WTC11 (cell line): ENCODE data around the gene AEBP2. TPM values are rescaled to one million over a fixed set of nuclear protein-coding genes. Genes with fewer than 3 reads are reported as not detected.

ENCODE experiments used
- ATAC-seq: fragments of 200-7000 bp; cut with Tn5 transposase; 2 replicates; pipeline ENCODE4 v1.10.0; 2021; ENCODE audit warnings: mild to moderate bottlenecking, moderate library complexity
- CTCF ChIA-PET: fragments of 300-600 bp; sonication (Branson Sonifier 250); formaldehyde crosslinking; loops from one replicate; lab custom pipeline; 2021; ENCODE audit warnings: antibody characterized with exemption; lab: Charles Lee
- POLR2A ChIA-PET: fragments of 350-600 bp; sonication (Branson Sonifier 250); formaldehyde crosslinking; loops from one replicate; lab custom pipeline; 2021; ENCODE audit warnings: antibody characterized with exemption; lab: Charles Lee
- DNase-seq: peaks from one replicate; pipeline ENCODE4 v3.0.0; 2021; ENCODE audit warnings: low spot score
- H3K27ac Mint-ChIP-seq: 2 replicates; pipeline ENCODE4 v1.8.0; 2021; ENCODE audit warnings: mixed read lengths
- H3K27me3 Mint-ChIP-seq: 2 replicates; pipeline ENCODE4 v1.8.0; 2021; ENCODE audit warnings: low read depth, mild to moderate bottlenecking, moderate library complexity, mixed read lengths
- H3K36me3 Mint-ChIP-seq: 2 replicates; pipeline ENCODE4 v1.8.0; 2021; ENCODE audit warnings: mixed read lengths
- H3K4me1 Mint-ChIP-seq: 2 replicates; pipeline ENCODE4 v1.8.0; 2022; ENCODE audit warnings: mixed read lengths
- H3K4me3 Mint-ChIP-seq: 2 replicates; pipeline ENCODE4 v1.8.0; 2021; ENCODE audit warnings: mild to moderate bottlenecking, moderate library complexity, mixed read lengths
- H3K9me3 Mint-ChIP-seq: 2 replicates; pipeline ENCODE4 v1.8.0; 2021; ENCODE audit warnings: mixed read lengths
- ATF1 ChIP-seq: sonication (generic); formaldehyde crosslinking; IDR thresholded peaks from 2 replicates; pipeline ENCODE4 v1.8.1; 2023; ENCODE audit warnings: mild to moderate bottlenecking, moderate library complexity, missing genetic modification reagents
- CBFB ChIP-seq: sonication (generic); formaldehyde crosslinking; IDR thresholded peaks from 2 replicates; pipeline ENCODE4 v1.8.1; 2022; ENCODE audit warnings: mild to moderate bottlenecking, low read depth, missing genetic modification reagents
- ELF4 ChIP-seq: sonication (generic); formaldehyde crosslinking; IDR thresholded peaks from 2 replicates; pipeline ENCODE4 v1.8.1; 2022; ENCODE audit warnings: low read depth, mild to moderate bottlenecking, moderate library complexity, missing genetic modification reagents
- GTF2I ChIP-seq: fragments of 250-450 bp; sonication (Bioruptor Pico); conservative IDR thresholded peaks from 2 replicates; pipeline ENCODE4 v1.4.0; 2021; ENCODE audit warnings: mild to moderate bottlenecking
- HMGA2 ChIP-seq: fragments of 250-450 bp; sonication (Bioruptor Pico); IDR thresholded peaks from 2 replicates; pipeline ENCODE4 v1.4.0; 2021; ENCODE audit warnings: mild to moderate bottlenecking, moderate library complexity
- IRF2 ChIP-seq: sonication (generic); formaldehyde crosslinking; IDR thresholded peaks from 2 replicates; pipeline ENCODE4 v1.8.0; 2022; ENCODE audit warnings: low read depth, missing genetic modification reagents, borderline replicate concordance
- JAZF1 ChIP-seq: fragments of 250-450 bp; sonication (Bioruptor Pico); IDR thresholded peaks from 2 replicates; pipeline ENCODE4 v1.9.0; 2021; ENCODE audit warnings: moderate library complexity, mild to moderate bottlenecking, inconsistent platforms
- NFE2L1 ChIP-seq: sonication (generic); formaldehyde crosslinking; IDR thresholded peaks from 2 replicates; pipeline ENCODE4 v1.8.1; 2023; ENCODE audit warnings: missing genetic modification reagents
- OVOL2 ChIP-seq: fragments of 250-450 bp; sonication (Bioruptor Pico); IDR thresholded peaks from 2 replicates; pipeline ENCODE4 v1.9.0; 2021; ENCODE audit warnings: mild to moderate bottlenecking, borderline replicate concordance
- RELA ChIP-seq: sonication (generic); formaldehyde crosslinking; IDR thresholded peaks from 2 replicates; pipeline ENCODE4 v1.8.1; 2022; ENCODE audit warnings: missing genetic modification reagents, mild to moderate bottlenecking, borderline replicate concordance
- SOX15 ChIP-seq: fragments of 250-450 bp; sonication (Bioruptor Pico); IDR thresholded peaks from 2 replicates; pipeline ENCODE4 v1.9.0; 2021; ENCODE audit warnings: mild to moderate bottlenecking
- TCF7 ChIP-seq: sonication (generic); formaldehyde crosslinking; IDR thresholded peaks from 2 replicates; pipeline ENCODE4 v1.8.0; 2022; ENCODE audit warnings: mild to moderate bottlenecking, low read depth, missing genetic modification reagents, moderate library complexity
- TEAD1 ChIP-seq: sonication (generic); formaldehyde crosslinking; IDR thresholded peaks from 2 replicates; pipeline ENCODE4 v1.8.0; 2022; ENCODE audit warnings: mild to moderate bottlenecking, missing genetic modification reagents
- USF2 ChIP-seq: sonication (generic); formaldehyde crosslinking; IDR thresholded peaks from 2 replicates; pipeline ENCODE4 v1.8.1; 2023; ENCODE audit warnings: mild to moderate bottlenecking, missing genetic modification reagents, moderate library complexity
- ZNF138 ChIP-seq: sonication (generic); formaldehyde crosslinking; conservative IDR thresholded peaks from 2 replicates; pipeline ENCODE4 v1.8.1; 2022; ENCODE audit warnings: mild to moderate bottlenecking, moderate library complexity, missing genetic modification reagents
- ZNF416 ChIP-seq: fragments of 250-450 bp; sonication (Bioruptor Pico); IDR thresholded peaks from 2 replicates; pipeline ENCODE4 v1.9.0; 2021; ENCODE audit warnings: mild to moderate bottlenecking, inconsistent platforms
- total RNA-seq: library from RNA; stranded (reverse); gene quantifications from 3 replicates; pipeline ENCODE4 v1.2.3, GENCODE V29; 2021
- TF ChIP-seq, protein P1 (sequence below): sonication (generic); formaldehyde crosslinking; IDR thresholded peaks from 2 replicates; pipeline ENCODE4 v1.8.1; 2022; ENCODE audit warnings: mild to moderate bottlenecking, moderate library complexity, missing genetic modification reagents
- TF ChIP-seq, protein P2 (sequence below): sonication (generic); formaldehyde crosslinking; IDR thresholded peaks from 2 replicates; pipeline ENCODE4 v1.8.1; 2022; ENCODE audit warnings: low read depth, mild to moderate bottlenecking, moderate library complexity, missing genetic modification reagents, borderline replicate concordance
- TF ChIP-seq, protein P3 (sequence below): sonication (generic); formaldehyde crosslinking; IDR thresholded peaks from 2 replicates; pipeline ENCODE4 v1.8.0; 2022; ENCODE audit warnings: mild to moderate bottlenecking, missing genetic modification reagents

The AEBP2 gene
- total RNA-seq, 1 experiment from 2014 or later = 65.9 TPM

- Mint-ChIP-seq H3K27me3 (no peaks in the 10 kb centered on the region), H3K27ac (0 out of 2 replicates have a peak overlapping the region, but pooled peaks have one; percentile 18), H3K4me3 (no peak overlapping the region), H3K36me3 (no peaks in the 10 kb centered on the region), H3K4me1 (peaks cover 18% of the 10 kb centered on the region), H3K9me3 (no peaks in the 10 kb centered on the region)
- ATAC-seq = no peak
- POLR2A ChIA-PET = no interaction called here
- no peak for DNase-seq
- CTCF ChIA-PET = interaction anchor here (0.9 to 1.4 kb wide), 2 partner anchors 29 to 30 kb away, joined by 3 read pairs; no protein-coding TSS in a partner anchor
- no peak for TF ChIP-seq ELF4
Observed at GRCh38 chr12:19546027-19546426, 106.7 kb downstream of the AEBP2 start.

DNA sequence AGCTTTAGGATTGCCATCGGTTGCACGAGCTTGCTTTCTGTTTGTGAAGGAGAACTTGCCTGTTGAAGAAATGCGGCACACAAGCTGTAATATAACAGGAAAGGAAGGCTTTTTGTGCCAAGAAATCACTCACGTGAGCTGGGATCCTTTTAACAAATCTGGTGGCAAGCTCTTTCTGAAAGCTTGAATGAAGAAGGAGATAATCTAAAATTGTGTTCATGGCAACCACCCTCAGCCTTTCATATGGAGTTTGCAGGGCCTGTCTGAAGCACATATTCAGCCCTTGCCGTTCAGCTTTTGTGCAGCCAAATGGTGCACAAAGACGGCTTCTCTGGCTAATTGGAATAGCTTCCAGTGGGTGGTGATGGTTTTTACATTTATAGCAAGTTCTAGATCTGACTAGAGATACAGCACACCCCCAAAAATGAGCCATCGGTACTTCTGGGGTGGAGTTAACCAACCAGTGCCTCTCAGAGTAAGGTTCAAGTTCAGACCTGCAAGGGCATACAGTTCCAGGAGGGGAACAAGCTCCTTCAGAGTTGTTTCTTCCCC is 107.4 kb downstream of the AEBP2 start:
- H3K27ac Mint-ChIP-seq = peak overlapping the region; percentile 33
- DNase-seq = no peak
- TF ChIP-seq HMGA2 (CRISPR knock-in tag) = no peak
- peak; percentile 36 for ATAC-seq
- H3K36me3 Mint-ChIP-seq = no peaks in the 10 kb centered on the region
- ChIA-PET POLR2A (no interaction called here), CTCF (interaction anchor here (0.9 to 1.4 kb wide), 3 partner anchors 27 to 29 kb away, joined by 3 read pairs; no protein-coding TSS in a partner anchor)
- H3K9me3 Mint-ChIP-seq = no peaks in the 10 kb centered on the region
- no peaks in the 10 kb centered on the region for H3K27me3 Mint-ChIP-seq
- H3K4me1 Mint-ChIP-seq = peaks cover 18% of the 10 kb centered on the region
- H3K4me3 Mint-ChIP-seq = no peak overlapping the region

DNA sequence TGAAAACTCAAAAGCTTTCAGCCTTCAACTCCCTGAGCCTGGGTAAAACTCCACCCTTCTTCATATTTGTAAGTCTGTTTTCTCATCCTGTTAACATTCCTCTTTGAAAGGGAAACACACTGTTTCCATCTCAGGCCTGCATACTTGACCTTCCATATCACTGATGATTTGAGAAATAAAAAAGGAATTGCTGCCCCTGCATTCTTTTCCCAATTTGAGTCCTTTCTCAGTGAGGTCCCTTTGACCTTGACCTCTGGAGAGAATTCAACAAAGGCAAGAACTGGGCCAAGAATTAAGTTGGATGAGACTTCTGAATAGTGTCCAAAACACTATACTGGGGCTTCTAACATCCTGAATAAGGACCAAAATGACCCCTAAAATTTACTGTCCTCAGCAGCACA is 108.0 kb downstream of the AEBP2 start:
- Mint-ChIP-seq H3K27ac (0 out of 2 replicates have a peak overlapping the region, but pooled peaks have one; percentile 33), H3K36me3 (no peaks in the 10 kb centered on the region), H3K4me3 (no peak overlapping the region), H3K27me3 (no peaks in the 10 kb centered on the region), H3K4me1 (peaks cover 18% of the 10 kb centered on the region), H3K9me3 (no peaks in the 10 kb centered on the region)
- ChIA-PET POLR2A (no interaction called here), CTCF (interaction anchor here (1.2 to 1.4 kb wide), 2 partner anchors 26 to 27 kb away, joined by 3 read pairs; no protein-coding TSS in a partner anchor)
- TF ChIP-seq ZNF138 = no peak
- TF ChIP-seq, protein P1, sequence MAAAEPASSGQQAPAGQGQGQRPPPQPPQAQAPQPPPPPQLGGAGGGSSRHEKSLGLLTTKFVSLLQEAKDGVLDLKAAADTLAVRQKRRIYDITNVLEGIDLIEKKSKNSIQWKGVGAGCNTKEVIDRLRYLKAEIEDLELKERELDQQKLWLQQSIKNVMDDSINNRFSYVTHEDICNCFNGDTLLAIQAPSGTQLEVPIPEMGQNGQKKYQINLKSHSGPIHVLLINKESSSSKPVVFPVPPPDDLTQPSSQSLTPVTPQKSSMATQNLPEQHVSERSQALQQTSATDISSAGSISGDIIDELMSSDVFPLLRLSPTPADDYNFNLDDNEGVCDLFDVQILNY = no peak
- no peak for TF ChIP-seq JAZF1 (CRISPR knock-in tag)
- no peak for TF ChIP-seq TEAD1
- TF ChIP-seq SOX15 (CRISPR knock-in tag) = no peak
- TF ChIP-seq, protein P2, sequence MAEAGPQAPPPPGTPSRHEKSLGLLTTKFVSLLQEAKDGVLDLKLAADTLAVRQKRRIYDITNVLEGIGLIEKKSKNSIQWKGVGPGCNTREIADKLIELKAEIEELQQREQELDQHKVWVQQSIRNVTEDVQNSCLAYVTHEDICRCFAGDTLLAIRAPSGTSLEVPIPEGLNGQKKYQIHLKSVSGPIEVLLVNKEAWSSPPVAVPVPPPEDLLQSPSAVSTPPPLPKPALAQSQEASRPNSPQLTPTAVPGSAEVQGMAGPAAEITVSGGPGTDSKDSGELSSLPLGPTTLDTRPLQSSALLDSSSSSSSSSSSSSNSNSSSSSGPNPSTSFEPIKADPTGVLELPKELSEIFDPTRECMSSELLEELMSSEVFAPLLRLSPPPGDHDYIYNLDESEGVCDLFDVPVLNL (CRISPR knock-in tag) = no peak
- TF ChIP-seq GTF2I (CRISPR knock-in tag) = no peak
- TF ChIP-seq NFE2L1 (CRISPR knock-in tag) = no peak
- TF ChIP-seq, protein P3, sequence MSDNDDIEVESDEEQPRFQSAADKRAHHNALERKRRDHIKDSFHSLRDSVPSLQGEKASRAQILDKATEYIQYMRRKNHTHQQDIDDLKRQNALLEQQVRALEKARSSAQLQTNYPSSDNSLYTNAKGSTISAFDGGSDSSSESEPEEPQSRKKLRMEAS = no peak
- no peak for TF ChIP-seq TCF7 (CRISPR knock-in tag)
- no peak for TF ChIP-seq OVOL2 (CRISPR knock-in tag)
- TF ChIP-seq IRF2 = no peak
- no peak for TF ChIP-seq ATF1 (CRISPR knock-in tag)
- TF ChIP-seq RELA (CRISPR knock-in tag) = no peak
- no peak for TF ChIP-seq CBFB (CRISPR knock-in tag)
- TF ChIP-seq ZNF416 (CRISPR knock-in tag) = no peak
- no peak for TF ChIP-seq USF2 (CRISPR knock-in tag)
- no peak for ATAC-seq
- DNase-seq = no peak
